HG03565 (cell line): Measurements from ENCODE around the gene KLHL8.

Source experiments
- ATAC-seq: cut with Tn5 transposase; IDR thresholded peaks from one replicate; pipeline ENCODE4 v1.9.1; 2021; ENCODE audit warnings: mild to moderate bottlenecking, moderate library complexity; ENCODE audit not compliant: unreplicated experiment

Gene KLHL8

DNA sequence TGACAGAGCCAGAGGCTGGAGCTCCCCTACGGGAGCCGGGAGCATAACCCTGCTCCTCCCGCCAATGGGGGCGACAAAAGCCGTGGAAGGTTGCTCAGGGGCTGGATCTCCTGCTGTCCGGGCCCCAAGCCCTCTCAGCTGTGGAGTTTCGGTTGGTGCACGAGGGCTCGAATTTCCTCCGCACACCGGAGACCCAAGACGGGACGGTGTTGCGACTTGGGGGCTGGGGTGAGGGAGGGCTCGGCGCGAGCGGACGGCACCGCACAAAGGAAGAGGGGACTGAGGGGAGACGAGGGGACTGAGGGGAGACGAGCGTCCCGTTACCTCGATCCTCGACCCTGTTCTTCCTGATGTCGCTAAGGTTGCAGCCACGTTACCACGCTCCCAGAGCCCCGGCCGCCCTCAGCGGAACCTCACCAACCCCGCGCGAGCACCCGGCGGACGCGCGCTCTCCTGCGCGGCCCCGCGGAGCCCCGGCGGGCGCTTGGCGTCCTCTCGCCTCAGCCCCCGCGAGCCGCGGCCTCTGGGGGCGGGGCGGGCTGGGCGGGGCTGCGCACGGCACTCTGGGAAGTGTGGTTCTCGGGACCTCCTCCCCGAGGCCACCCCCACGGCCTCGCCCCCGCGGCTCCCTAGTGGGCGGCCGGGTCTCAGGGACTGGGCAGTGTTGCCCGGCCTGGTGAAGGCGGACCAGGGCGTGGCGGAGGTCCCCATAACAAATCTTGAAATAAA, at the start of gene KLHL8:
Gene KLHL8 (minus strand): TSS at position 525 of the 729 bp plus-strand sequence. CDS start 25,079 bp downstream, outside the sequence.
- ATAC-seq = peak; percentile 84

DNA sequence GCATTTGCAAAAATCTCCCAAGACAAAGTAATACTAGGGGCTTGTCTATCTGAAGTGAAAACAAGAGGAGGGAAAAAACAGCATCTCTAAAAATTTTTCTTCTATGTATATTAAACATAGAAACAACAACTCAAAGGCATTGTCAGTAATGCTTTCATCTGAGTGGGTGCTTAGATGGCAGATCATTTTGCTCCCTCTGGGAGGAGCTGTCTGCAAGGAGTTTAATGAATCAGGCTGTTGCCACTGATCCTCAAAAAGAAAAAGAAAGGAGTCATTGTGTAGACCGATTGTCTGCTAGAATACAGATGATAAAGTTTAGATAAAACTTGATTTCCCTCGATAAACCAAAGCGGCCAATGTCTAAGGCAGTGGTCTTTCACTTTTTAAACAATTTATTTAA, 49.7 kb upstream of the KLHL8 start:
- ATAC-seq = no peak

- ATAC-seq = no peak
Measured at GRCh38 chr4:87268411-87268810, 48.0 kb upstream of the KLHL8 start.

- ATAC-seq = no peak
Measured at GRCh38 chr4:87266986-87267385, 46.6 kb upstream of the KLHL8 start.

DNA sequence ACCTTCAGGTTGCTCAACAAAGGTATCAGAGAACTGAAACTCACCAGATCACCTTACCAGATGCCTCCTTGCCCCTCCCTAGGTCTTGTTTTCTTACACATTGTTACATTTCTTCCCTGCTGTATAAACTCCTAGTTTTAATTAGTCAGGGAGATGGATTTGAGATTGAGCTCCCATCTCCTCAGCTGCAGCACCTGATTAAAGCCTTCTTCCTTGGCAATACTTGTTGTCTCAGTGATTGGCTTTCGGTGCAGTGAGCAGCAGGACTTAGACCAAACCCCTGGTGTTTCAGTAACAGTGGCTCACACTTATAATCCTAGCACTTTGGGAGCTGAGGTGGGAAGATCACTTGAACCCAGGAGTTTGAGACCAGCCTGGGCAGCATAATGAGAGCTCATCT, 42.5 kb upstream of the KLHL8 start:
- ATAC-seq = no peak

DNA sequence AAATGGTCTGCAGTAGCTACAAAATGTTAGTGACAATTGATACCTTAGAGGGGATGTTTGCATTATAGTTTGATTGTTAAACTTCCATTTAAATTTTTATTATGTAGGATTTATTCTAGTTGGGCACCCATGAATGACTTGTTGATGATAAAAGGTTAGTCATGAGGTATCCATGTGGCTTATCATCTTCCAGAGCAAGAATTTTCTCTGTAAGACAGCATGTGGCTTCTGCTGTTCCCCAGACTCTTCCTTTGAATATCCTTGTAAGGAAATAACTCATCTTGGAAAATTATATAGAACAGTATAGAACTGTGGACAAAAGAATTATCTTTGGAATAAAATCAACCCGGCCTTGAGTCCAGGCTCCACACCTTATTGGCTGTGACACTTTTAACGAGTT, 40.1 kb upstream of the KLHL8 start:
- no peak for ATAC-seq

GRCh38 chr4:87258677-87259076, 38.3 kb upstream of the KLHL8 start:
- ATAC-seq = no peak

- ATAC-seq = no peak
Measured at GRCh38 chr4:87257523-87257922, 37.1 kb upstream of the KLHL8 start.

- ATAC-seq = no peak
Measured at GRCh38 chr4:87255755-87256154, 35.3 kb upstream of the KLHL8 start.

- ATAC-seq = no peak
Measured at GRCh38 chr4:87251106-87251505, 30.7 kb upstream of the KLHL8 start.

DNA sequence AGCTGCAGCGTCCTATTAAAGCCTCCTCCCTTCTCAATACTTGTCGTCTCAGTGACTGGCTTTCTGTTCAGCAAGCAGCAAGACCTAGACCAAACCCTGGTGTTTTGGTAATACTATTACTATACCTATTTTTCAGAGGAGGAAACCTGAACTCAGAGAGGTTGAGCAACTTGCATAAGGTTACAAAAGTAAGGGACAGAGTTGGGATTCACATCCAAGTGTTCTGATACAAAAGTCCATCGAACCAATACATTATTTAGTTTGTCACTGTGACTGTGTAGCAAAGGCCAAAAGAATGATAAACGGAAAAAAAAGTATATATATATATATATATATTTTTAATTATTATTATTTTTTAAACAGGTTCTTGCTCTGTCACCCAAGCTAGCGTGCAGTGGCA, 29.9 kb upstream of the KLHL8 start:
- no peak for ATAC-seq

GRCh38 chr4:87249332-87250019, 29.1 kb upstream of the KLHL8 start:
- no peak for ATAC-seq

DNA sequence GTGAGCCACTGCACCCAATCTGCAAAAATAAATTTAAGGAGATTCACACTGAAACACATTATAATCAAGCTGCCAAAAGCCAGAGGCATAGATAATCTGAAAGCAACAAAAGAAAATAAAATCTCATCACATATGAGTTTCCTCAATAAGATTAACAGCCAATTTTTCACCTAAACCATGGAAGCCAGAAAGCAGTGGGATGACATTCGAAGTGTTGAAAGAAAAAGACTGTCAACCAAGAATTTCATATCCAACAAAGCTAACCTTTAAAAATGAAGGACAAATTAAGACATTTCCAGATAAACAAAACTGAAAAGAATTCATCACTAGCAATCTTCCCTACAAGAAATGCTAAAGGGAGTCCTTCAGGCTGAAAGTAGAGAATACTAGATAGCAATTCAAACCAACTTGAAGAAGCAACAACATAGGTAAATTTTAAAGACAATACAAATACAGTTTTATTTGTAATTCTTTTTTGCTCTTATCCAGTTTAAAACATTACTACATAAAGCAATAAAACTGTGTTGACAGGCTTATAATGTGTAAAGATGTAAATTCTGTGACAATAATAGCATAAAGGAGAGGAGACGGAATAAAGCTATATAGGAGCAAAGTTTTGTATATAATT, 23.1 kb upstream of the KLHL8 start:
- ATAC-seq = no peak

DNA sequence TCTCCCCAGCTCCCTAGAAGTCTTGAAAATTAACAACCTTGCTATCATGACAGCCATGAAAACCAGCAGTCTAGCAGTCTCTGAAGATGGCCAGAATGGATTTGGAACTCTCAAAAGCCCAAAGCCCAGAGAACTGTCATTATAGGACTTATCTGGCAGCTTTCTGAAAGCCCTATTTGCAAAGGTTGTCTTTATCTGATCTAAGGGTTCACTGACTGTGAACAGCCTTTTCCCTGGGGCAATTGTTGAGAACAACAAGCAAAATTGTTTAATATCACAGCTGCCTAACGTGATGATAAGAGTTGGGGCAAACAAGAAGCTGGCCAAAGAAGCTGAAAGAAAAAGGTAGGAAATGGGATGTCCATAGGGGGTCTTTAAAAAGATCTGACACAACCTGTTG, 20.9 kb upstream of the KLHL8 start:
- ATAC-seq = no peak

DNA sequence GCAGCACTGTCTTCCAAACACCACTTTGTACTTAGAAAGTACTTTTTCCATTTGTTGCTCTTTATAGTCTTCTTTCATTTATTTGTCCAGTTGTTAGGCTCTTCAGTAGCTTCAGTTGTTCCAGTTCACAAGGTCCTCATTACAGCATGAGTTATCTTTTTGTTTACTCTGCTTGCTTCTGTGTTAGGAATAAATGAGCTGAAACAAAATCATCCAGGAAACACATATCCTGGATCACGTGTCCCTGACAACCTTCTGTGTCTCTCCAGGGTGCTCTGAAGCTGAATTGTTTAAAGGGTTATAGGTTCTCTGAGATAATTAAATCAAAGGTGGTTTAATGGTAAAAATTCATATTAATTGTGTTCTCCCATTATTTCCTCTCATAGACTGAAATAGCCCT, 19.9 kb upstream of the KLHL8 start:
- ATAC-seq = no peak

- no peak for ATAC-seq
Measured at GRCh38 chr4:87239821-87240220, 19.4 kb upstream of the KLHL8 start.

DNA sequence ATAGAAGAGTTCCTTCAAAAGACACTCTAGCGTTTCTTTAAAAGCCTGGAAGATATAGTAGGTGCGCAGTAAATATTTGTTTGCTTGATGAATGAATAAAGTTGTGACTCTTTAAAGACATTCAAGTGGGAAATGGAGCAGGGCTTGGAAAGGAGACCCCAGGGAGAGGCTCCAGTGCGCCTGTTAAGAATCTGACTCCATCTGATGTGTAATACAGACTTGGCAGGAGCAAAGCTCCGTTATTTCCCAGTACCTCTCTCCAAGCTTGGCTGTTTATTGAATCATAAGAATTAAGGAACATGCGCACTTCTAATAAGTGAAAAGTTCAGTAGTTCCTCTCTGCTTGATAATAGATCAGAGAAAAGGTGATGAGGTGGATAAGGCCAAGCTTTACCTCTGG, 18.8 kb upstream of the KLHL8 start:
- ATAC-seq = no peak

DNA sequence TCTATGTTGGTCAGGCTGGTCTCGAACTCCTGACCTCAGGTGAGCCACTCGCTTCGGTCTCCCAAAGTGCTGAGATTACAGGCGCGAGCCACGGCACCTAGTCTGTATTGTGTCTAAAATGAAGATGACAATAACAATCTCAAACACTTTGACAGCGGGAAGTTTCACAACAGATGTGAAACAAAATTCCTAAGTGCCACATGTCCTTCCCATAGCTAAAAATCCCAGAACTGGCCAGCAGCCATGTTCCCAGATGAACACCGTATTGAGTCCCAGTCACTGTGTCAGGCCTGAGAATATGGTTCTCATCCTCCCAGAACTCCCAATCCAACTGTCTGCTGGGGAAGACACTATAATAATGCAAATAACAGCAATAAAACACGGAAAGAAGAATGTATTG, 16.4 kb upstream of the KLHL8 start:
- no peak for ATAC-seq

GRCh38 chr4:87235020-87235671, 14.7 kb upstream of the KLHL8 start:
- ATAC-seq = no peak

DNA sequence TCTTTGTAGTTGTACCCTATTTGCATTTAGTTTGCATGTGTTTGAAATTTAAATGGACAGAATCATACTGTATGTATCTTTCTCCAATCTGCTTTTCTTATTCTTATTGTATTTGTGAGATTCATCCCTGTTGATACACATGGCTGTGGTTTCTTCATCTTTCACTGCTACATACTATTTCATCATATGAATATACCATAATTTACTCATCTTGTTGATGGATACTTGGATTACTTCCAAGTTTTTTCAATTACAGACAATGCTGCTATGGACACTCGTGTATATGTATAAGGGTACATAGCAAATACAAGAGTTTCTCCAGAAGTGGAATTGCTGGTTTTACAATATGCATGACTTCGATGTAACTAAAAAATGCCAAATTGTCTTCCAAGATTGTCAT, 11.8 kb upstream of the KLHL8 start:
- ATAC-seq = no peak

- ATAC-seq = no peak
Measured at GRCh38 chr4:87230806-87231205, 10.4 kb upstream of the KLHL8 start.

GRCh38 chr4:87229979-87230378, 9.6 kb upstream of the KLHL8 start:
- ATAC-seq = no peak
